Measurements from ENCODE around the gene MPIG6B.

The MPIG6B gene

DNA sequence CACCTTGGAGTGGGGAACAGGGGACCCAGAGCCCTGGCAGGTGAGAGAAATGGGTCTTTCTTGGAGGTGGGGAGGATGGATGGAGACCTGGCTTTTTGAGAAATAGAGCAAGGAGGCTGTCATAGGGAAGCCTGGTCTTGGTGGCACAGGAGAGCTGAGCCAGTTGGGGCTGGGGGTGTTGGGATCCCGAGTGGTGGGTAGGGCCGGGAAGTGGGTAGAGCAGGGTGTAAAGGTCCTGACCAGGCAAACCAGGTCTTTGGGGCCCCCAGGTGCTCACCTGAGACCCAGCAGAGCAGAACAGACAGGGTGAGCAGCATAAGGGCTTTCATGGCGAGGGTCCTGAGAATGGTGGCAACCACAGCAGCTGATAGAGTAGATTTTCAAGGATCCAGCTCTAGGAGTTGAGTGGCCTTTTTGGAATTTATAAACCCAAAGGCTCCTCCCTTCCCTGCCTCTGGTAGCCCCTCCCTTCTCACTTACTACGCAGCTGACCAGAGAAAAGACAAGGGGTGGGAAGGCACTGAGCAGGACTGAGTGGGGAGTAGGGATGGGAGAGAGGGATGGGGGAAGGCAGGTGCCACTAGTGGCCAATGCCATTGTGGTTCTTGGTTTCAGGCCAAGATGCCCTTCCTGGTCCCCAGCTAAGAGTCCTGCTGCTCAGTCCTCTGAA, 1.7 kb upstream of the MPIG6B start, which contains the start of gene LY6G6C:
TSS of gene LY6G6C (minus strand) at position 396 of the 670 bp plus-strand sequence. CDS start at position 329, 67 bp downstream.
- no peak for DNase-seq (ENCODE audit: low spot score)

DNA sequence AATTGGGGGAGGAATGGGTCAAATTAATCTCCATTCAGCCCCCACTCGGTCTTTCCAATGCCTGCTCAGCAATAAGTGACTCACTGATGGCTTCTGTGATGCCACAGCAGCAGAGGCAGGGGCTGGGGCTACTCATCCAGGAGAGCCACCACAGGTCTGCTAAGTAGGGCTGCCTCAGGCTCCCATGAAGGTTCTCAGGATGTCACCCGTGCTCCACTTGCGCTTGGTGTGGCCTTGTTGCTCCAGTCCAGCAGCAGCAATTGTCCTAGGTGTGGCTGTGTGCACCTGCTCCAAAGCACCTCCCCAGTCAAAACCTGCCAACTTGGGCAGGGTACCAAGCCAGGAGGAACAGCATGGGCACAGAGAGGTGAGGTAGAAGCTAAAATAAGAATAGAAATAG, 1.0 kb upstream of the MPIG6B start:
- DNase-seq (ENCODE audit: low spot score) = no peak

DNA sequence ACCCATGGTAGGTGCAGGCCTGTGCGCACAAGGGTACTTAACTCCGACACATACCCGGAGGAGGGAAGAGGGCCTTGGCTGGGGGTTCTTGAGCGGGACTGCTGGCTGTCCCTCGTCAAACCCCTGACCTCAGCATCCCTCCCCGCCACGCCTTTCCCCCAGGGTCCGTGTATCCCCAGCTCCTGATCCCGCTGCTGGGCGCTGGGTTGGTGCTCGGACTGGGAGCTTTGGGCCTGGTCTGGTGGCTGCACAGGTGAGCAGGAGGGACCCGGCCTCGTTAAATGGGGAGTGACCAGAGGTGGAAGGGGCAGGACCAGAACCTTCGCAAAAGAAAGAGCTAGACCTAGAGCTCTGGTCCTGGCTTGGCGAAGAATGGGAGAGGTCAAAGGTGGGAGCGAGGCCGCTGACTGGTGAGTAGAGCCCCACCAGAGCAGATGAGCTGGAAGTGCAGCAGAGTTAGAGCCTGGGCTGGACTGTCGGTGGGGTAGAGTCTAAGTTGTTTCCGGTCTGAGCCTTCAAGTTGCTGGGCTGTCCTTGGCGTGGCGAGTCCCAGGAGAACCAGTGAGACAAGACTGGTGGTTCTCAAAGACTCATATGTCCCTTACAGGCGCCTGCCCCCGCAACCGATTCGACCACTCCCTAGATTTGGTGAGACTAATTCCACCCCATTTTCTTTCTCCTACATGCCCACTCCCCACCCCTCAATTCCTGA, 963 bp downstream of the MPIG6B start:
- no peak for DNase-seq (ENCODE audit: low spot score)

DNA sequence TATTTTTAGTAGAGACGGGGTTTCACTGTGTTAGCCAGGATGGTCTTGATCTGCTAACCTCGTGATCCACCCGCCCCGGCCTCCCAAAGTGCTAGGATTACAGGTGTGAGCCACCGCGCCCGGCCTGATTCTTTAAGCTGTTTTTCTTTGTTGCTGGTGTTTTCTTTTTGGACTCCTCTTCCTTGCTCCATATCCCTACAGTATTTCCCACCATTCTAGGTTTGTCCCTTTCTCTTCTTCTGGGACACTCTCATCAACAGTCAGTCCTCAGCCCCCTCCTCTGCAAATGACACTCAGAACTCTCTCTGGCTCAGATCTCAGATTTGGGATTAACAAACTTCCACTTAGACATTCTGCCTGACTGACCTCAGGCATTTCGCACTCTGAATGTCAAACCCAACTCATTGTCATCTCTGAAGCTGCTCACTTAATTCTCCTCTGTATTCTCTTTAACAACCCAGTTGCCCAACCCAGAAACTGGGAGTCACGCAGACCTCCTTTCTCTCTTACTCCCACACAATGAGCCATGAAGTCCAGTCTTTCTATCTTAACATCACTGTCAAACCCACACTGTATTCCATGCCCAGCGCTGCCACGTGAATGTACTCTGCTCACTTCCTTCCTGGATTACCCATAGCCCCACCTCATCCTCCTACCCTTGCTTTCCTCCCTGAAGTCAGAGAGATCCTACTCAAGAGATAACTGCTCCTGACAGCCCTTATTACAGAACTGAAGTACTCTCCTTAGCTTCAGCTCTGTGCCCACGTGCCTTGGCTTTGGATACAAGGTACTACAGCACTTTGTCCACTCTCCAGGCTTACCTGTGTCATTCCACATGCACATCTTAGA, 2.6 kb downstream of the MPIG6B start:
- no peak for DNase-seq (ENCODE audit: low spot score)

DNA sequence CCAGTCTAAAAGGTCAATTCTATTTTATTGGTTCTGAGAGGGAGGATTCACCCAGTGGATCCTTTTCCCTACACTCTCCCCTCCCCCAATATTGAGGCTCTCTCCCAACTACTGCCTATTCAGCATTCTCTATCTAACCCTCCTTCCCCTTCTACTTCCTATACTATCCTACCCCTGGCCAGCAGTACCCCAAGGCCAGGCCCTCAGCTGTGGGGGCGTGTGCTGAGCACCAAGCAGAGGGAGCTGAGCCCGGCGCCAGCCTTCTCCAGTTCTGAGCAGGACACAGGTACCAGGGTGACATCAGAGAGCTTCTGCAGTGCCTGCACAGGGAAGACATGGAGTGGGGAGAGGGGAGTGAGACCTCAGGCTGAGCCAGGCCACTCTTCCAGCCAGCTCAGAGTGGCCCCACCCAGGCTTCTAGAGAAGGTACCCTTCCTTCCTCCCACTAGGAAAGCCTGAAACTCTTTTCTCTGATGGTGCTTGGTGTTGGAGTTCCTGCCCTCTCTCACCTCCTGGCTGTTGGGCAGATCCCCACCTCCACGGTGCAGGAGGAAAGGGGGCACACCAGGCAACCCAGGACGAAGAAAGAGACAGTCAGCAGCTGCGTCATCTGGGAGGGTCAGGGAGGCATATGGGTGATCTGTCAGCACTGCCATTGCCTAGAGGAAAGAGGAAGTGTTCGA, 4.0 kb downstream of the MPIG6B start:
- peak; percentile 31 for DNase-seq (ENCODE audit: low spot score)

DNA sequence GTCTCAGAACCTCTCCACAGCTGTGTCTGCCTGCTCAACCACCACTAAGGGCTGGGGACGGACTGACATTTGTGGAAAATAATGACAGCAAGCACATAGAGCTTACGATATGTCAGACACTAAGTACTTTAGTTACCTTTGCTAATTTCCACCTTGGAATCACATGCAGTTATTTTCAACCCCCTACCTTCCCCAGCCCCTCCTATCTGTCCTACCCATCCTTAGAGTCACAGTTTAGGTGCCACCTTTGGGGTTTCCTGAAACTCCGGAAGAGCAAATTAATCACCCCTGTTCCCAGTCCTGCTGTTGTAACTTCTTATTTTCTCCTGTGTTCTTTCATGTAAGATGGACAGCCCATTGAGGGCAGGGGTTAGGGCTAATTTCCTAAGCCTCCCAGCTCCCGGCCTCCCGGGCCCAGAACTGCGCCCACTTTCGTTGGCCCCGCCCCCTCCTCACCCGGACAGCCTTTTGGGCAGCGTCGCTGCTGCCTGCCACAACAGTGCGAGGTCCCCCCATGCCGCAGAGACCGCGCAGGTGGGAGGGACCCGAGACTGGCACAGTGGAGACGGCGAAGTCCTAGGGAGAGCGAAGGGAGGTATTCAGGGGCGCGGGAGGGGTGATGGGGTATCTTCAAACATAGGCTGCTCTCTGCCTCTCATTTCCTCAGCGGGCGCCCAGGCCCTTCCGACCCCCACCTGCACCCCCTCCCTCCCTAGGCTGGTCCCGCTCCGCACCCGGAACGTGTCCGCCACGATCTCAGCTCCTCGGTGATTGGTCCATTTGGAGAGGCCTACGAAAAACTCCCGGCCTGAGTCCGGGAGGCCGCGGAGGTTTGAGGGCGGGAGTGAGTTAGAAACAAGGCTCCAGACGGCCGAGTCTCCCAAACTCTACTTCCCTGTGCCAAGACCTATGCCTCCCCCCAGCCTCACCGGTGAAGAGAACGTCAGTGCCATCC, 4.8 kb downstream of the MPIG6B start:
- no peak for DNase-seq (ENCODE audit: low spot score)

DNA sequence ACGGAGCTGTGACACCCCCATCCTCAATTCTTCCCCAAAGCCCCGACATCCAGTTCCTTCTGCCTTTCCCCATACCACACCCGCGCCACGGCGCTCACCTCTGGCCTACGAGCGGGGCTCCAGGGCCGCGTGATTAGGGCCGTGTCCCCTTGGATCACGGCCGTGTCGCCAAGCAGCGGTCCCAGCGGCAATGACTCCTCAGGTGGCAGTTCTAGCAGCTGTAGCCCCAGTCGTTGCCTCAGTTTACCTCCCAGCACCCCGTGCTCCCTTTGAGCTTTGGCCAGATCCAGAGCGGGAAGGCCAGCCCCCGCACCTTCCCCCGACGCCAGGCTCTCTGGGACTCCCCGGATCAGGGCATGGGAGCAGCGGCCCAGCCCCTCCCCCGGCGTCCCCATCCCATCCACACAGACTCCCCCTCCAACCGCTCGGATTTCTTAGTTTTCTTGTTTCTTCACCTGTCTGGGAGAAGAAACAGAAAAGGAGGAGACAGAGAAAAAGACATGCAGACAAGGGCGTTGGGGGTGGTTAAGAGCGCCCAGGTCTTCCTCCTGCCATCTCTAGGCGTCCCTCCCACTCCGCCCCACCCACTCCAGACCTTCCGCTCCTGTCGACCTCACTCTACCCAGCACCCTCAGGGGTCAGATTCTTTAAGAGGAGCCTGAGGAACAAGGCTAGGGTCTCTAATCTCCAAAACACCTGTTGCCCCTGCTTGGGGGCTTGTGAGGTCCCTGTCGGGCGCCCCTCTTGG, 5.8 kb downstream of the MPIG6B start, which contains the start of gene DDAH2:
TSS of gene DDAH2 (minus strand) at position 533 of the 748 bp plus-strand sequence. CDS start at position 395, 138 bp downstream.
- DNase-seq (ENCODE audit: low spot score) = no peak

DNA sequence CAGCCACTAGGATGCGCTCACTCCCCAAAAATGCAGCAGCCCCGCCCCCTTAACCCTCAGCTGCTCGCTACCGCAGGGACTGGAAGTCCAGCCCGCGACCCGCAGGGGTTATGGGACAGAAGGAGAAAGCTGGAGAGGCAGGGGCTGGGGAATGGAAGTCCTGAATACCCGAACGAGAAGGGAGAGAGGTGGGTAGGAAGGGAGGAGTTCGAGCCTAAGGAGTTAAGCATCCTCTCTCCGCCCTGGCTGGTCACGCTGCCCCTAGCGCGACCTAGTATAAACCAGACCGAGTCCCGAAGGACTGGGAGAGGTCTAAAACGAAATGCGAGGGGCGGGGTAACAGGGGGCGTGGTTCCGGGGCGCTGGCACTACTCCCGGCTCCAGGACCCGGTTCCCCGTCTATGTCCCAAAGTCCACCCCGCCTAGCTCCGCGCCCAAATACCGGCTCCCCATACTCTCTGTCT, 6.4 kb downstream of the MPIG6B start:
- peak; percentile 83 for DNase-seq (ENCODE audit: low spot score)

DNA sequence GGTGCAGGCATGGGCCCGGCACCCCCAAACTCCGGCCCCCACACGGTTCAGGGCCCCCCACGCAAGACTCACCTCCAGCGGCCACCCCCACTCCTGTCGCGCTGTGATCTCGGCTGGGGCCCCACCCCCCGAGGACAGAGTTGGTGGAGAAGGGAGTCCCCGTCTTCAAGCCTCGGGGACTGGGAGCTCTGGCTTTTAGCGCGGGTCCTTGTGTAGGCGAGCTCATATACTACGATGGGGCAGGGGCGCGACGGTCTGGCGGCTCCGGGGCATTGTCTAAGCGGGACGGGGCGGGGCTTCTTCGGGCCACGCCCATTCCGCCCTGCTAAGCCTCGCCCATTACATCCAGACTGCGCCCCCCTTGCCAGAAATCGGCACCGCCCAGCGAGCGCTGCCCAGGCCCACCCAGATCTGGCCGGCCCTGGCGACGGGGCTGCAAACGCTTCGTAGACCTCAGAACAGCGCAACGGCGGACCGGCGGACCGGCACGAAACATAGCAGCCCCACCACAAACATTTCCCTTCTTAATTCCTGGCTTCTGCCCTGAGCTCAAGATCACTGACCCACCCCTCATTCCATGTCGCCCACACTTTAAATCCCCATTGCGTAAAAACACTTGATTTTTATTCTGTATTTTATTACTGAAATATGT, 6.9 kb downstream of the MPIG6B start:
- DNase-seq (ENCODE audit: low spot score) = peak; percentile 64

DNA sequence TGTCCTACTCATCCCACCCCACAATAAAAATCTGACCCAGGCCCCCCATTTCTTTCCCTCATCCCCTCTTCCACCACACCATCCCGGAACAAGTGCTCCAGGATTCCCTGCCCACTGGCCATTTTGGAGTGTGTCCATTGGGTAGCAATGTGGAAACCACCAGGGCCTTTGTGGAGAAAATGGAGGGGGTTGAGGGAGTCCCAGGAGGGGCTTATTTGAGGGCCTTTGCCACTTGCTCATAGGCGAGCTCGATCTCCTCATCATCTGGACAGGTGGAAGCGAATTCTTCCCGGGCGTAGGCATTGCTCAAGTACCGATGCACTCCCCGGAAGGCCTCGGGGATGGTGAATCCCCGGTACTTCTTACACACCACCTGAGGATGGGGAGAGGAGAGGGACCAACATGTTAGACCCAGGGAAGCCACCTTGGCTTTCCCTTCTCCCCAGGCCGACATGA, 7.5 kb downstream of the MPIG6B start:
- no peak for DNase-seq (ENCODE audit: low spot score)

DNA sequence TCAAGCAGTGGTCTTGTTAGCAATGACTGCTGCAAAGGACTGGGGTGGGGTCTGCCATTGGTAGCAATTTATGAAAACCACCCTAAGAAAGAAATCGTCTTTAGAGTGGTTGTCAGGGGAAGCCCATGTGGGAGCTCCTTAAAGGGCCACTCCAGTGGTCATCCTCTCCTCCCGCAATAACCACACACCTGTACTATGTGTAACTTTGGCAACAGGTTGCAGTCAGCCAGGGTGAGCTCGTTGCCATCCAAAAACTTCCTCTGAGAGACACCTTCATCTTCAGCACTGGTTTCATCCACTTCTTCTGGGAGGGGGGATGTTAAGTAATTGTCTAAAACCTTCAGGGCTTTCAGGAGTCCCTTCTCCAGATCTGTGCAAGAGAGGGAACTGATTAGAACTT, 8.9 kb downstream of the MPIG6B start:
- no peak for DNase-seq (ENCODE audit: low spot score)

DNA sequence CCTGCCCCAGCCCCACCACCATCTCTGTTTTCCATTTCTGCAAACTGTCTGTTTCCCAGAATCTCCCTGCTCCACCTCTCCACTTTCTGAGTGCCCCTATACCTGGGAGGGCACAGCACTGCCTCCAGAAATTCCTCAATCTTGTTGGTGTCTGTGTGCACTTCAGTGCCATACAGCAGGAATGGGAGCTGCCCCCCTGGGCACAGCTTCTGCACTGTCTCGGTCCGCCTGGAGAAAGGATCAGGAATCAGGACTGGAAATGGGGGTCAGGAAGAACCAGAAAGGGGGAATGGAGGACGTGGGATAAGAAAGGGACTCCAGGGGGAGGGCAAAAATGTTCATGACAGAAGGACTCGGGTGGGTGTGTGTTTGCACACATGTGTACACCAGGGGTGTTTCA, 10.6 kb downstream of the MPIG6B start:
- DNase-seq (ENCODE audit: low spot score) = no peak

DNA sequence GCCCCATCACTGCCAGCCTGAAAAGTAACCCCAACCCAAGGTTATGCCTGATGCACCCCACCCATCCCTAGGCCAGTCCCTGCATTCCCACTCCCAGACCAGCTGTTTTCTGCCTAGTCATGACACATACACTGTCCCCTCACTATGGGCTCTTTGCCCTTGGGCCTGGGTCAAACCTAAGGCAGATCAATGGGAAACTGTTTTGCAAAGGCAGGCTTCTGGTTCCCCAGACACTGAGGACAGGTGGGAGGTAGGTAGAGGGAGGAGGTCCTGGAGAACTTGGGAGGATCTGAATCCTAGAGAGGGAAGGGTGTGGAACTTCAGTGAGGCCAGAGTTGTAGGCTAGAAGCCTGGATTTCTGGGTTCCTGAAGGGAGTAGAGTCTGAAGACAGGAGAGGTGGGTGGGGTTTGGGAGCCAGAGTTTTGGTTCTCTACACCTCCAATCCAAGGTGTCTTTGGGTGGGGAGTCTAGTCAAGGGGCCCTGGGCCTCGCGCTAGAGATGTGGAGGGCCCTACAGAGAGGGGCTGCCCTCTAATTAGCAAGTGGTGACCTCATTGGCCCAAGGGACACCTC, 11.2 kb downstream of the MPIG6B start:
- DNase-seq (ENCODE audit: low spot score) = no peak

DNA sequence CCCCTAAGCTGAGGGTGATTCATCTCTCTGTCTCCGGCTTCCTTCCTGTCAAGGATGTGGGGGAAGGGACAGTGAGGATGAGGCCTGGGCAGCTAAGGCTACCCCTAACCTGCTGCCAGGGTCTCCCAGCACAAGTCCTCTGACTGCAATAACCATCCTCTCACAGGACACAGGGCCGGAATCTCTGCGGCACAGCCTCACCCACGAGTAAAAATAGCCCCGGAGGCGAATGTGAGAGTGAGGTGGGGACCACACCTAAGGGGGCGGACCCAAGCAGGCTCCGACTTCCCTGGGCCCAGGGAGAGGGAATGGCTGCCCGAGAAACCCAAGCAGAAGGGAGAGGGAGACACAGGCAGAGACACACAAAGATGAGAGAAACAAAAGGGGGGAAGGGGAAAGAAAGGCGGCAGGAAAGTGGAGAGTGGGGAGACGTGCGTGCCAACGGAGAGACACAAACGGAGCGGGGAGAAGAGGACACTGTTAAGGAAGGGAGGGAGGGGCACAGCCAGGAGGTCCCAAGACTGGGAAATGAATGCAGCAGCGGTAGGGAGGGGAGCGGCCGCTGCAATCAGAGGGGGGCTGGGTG, 11.7 kb downstream of the MPIG6B start:
- peak; percentile 80 for DNase-seq (ENCODE audit: low spot score)

DNA sequence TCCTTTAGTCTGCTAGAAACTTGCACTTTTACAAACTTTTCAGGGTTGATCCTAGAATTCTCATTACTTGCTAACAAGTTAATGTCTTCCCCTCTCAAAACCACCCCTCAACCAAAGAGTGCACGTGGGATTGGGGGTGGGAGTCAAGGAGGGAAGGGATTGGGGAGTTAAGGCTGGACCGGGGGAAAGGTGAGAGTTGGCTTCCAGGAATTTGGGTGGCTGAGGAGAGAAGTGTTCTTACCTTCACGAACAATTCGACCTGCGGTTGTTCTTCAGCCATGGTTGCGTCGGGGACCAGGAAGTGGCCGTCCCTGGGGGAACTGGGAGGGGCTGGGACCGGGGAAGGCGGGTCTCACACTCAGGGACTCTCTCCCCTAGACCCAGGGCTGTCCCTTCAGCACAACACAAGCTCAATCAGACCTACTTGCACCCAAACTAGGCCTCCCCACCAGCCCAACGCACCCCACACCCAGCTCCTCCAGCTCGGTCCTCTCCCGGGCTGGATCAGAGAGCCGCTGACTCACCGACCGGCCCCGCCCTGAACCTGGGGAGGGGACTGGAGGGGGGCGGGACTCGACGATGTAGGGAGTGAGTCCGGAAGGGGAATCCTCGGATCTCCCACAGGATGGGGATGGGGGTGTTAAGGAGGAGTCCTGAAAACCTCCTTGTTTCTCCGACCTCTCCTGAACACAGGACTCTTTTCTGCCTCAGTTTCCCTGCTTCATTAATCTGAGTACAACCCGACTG, 13.0 kb downstream of the MPIG6B start, which contains the start of gene CLIC1:
TSS of gene CLIC1 (minus strand) at position 510 of the 747 bp plus-strand sequence. CDS start at position 280, 230 bp downstream.
- DNase-seq (ENCODE audit: low spot score) = peak; percentile 75

DNA sequence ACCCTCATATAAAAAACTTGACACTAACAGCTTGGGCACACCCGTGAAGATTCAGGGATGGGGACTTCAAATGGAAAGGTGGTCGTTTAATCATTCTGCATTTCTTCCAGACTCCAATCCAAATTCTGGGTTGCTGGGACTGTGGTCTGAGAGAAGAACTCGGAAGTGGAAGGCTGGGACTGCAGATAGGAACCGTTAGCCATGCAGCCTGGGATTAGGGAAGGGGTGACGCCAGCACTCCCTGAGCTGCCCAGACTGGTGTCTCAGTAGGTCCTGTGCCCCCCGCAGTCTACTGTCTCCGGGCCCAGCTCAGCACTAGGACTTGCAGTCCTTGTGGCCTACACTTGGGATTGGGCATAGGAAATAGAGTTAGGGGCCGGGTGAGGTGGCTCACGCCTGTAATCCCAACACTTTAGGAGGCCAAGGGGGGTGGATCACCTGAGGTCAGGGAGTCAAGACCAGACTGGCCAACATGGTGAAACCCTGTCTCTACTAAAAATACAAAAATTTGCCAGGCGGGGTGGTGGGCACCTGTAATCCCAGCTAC, 13.7 kb downstream of the MPIG6B start:
- DNase-seq (ENCODE audit: low spot score) = no peak

DNA sequence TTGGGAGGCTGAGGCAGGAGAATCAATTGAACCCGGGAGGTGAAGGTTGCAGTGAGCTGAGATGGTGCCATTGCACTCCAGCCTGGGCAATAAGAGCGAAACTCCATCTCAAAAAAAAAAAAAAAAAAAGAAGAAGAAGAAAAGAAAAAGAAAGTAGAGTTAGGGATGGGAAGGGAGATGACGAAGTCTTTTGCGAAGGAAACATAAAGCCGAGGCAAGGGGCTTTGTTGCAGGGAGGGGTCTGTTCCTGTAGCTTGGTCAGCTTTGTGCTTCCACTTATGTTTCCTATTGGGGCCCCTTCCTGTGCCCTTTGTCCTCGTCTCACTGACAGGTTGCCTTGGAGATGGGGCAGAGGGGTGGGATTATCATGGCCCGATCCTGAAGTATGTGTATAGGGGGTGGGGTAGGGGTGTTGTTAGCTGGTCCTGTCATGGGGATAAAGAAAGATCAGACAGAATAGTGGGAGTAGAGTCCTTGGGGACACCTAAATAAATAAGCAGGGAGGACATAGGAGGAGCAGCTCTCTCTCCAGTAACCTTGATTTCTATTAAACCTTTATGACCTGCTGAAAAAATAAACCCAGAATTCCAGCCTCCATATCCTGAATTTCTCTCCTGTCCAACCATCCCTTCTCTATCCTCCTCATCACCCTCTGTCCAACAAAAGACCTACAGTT, 14.3 kb downstream of the MPIG6B start:
- DNase-seq (ENCODE audit: low spot score) = no peak
